ENCODE results near the gene G6PC2. TPM values are rescaled to one million over a fixed set of nuclear protein-coding genes. Genes with fewer than 3 reads are reported as not detected.

G6PC2 gene
- total and polyA plus RNA-seq, 2 of the 8 experiments (the other 6 are each of a cell fraction or from before 2014, with no cell fraction given), result not detected

- Histone ChIP-seq H3K18ac (ENCODE audit: extremely low read depth, low read length) (no peak overlapping the region), H3K27me3 (replicated peaks in 1 of 4; ENCODE audit: control insufficient read depth in 3 of 4, extremely low read depth in 1 of 4, insufficient read depth in 3 of 4, low read length in 3 of 4) (peaks cover 0 to 2% (median 0%) of the 10 kb centered on the region in 4 experiments; a peak in 1 of 7 replicates), H2BK120ac (replicated peaks; ENCODE audit: low read depth, low read length) (no peak overlapping the region), H3K4me1 (replicated peaks in 1 of 4; ENCODE audit: control insufficient read depth in 3 of 4, insufficient read depth in 4 of 4, low read length in 3 of 4) (peaks cover 10 to 20% (median 14%) of the 10 kb centered on the region in 4 experiments; a peak in 6 of 7 replicates), H2BK12ac (ENCODE audit: low read depth, low read length) (no peak overlapping the region), H4K5ac (ENCODE audit: insufficient read length, low read depth, low read length) (no peak overlapping the region), H3K23ac (ENCODE audit: insufficient read length) (no peak overlapping the region), H3K56ac (replicated peaks; ENCODE audit: insufficient read length, low read depth, low read length) (no peak overlapping the region), H3K14ac (ENCODE audit: insufficient read length) (no peak overlapping the region), H2BK5ac (ENCODE audit: low read depth, low read length) (no peak overlapping the region), H3K23me2 (ENCODE audit: low read depth, low read length) (no peaks in the 10 kb centered on the region), H3K9ac (replicated peaks in 1 of 4; ENCODE audit: extremely low read depth in 1 of 4, low read depth in 3 of 4, low read length in 3 of 4) (no peak overlapping the region), H3K79me2 (ENCODE audit: control insufficient read depth in 1 of 2, insufficient read depth in 2 of 2, low read length in 2 of 2) (no peaks in the 10 kb centered on the region), H3K4me2 (ENCODE audit: insufficient read depth in 1 of 2, low read depth in 2 of 2, low read length in 2 of 2) (no peak overlapping the region), H4K8ac (ENCODE audit: extremely low read depth, insufficient read depth, low read length) (no peak overlapping the region), H3K9me3 (ENCODE audit: insufficient read depth in 2 of 2, low read depth in 1 of 2, low read length in 1 of 2) (no peaks in the 10 kb centered on the region), H4K91ac (replicated peaks; ENCODE audit: insufficient read length, low read length) (no peak overlapping the region), H3K36me3 (ENCODE audit: control insufficient read depth in 2 of 4, insufficient read depth in 4 of 4, low read length in 3 of 4) (no peaks in the 10 kb centered on the region), H2BK15ac (ENCODE audit: low read length) (no peak overlapping the region), H3K79me1 (ENCODE audit: low read depth, low read length) (no peaks in the 10 kb centered on the region), H2AFZ (ENCODE audit: low read length) (no peak overlapping the region), H2BK20ac (ENCODE audit: low read length) (no peak overlapping the region), H3K4ac (replicated peaks; ENCODE audit: insufficient read length, low read depth, low read length) (no peak overlapping the region), H3K4me3 (ENCODE audit: extremely low read depth in 1 of 4, insufficient read depth in 2 of 4, low read depth in 3 of 4, low read length in 4 of 4) (no peak overlapping the region), H2AK5ac (ENCODE audit: low read depth, low read length) (no peak overlapping the region), H3K27ac (ENCODE audit: low read depth, low read length) (no peak overlapping the region), H4K20me1 (replicated peaks in 1 of 2; ENCODE audit: control insufficient read depth in 1 of 2, insufficient read depth in 2 of 2, low read length in 2 of 2) (no peaks in the 10 kb centered on the region)
- TF ChIP-seq E2F6 (IDR thresholded peaks at IDR 0.05) (no peak), CTCF (IDR thresholded peaks at IDR 0.05; ENCODE audit: control extremely low read depth in 1 of 3, insufficient read depth in 1 of 3, low read depth in 1 of 3, low read length in 3 of 3) (no peak), GABPA (IDR thresholded peaks at IDR 0.05; ENCODE audit: borderline replicate concordance, insufficient read depth, low read length) (no peak)
- ChIA-PET POLR2A (ENCODE audit: partially characterized antibody) (no interaction called here), CTCF (ENCODE audit: partially characterized antibody) (interaction anchor here (1.0 kb wide), 1 partner anchor 24 kb away, joined by 3 read pairs; no protein-coding TSS in a partner anchor)
- DNase-seq (ENCODE audit: low read depth in 1 of 2, low spot score in 2 of 2) (no peak), FAIRE-seq (no peak)
- WGBS, 2 experiments (ENCODE audit: extremely low coverage in 1 of 2, insufficient coverage in 1 of 2, insufficient read length in 1 of 2, insufficient replicate concordance in 2 of 2, low coverage in 1 of 2, low lambda C conversion rate in 2 of 2, missing lambda C conversion rate in 1 of 2), result 91% methylated on average over 3 of the region's 3 CpGs; no CpG with 5 or more reads in 1 of the 2 experiments
Measured at GRCh38 chr2:168904358-168904757, 3.3 kb downstream of the G6PC2 start.
